T-helper 17 cell (primary cell): ENCODE data around the gene RAB12. TPM values are rescaled to one million over a fixed set of nuclear protein-coding genes. Genes with fewer than 3 reads are reported as not detected.
"Not testable (repeated sequence)": the region's sequence is repeated elsewhere in the genome, so short reads cannot be mapped to it uniquely, and the experiment has no call there.

Experiments
- ATAC-seq: fragments of 150-1000 bp; cut with Tn5 transposase; 2 replicates; pipeline ENCODE4 v1.10.0; 2021; ENCODE audit warnings: mild to moderate bottlenecking, moderate library complexity
- DNase-seq, 3 donors: peaks; one replicate each; pipeline versions ENCODE4 v3.0.0 to v3.0.0-alpha.2; 2020 to 2021
- H3K9me3 ChIP-seq: one replicate; pipeline ENCODE4 v1.7.0; 2013; ENCODE audit warnings: low read length, mild to moderate bottlenecking; ENCODE audit not compliant: control insufficient read depth, poor library complexity, severe bottlenecking
- H3K27ac Mint-ChIP-seq: one replicate; pipeline ENCODE4 v1.8.0; 2022; ENCODE audit warnings: mild to moderate bottlenecking, moderate library complexity, mixed read lengths
- H3K27me3 Mint-ChIP-seq: one replicate; pipeline ENCODE4 v1.8.0; 2022; ENCODE audit warnings: mixed read lengths
- H3K36me3 Mint-ChIP-seq: one replicate; pipeline ENCODE4 v1.8.0; 2022; ENCODE audit warnings: low read depth, mixed read lengths
- H3K4me1 Mint-ChIP-seq: one replicate; pipeline ENCODE4 v1.8.0; 2022; ENCODE audit warnings: mild to moderate bottlenecking, mixed read lengths
- H3K4me3 Mint-ChIP-seq: one replicate; pipeline ENCODE4 v1.8.0; 2022; ENCODE audit warnings: mild to moderate bottlenecking, moderate library complexity, mixed read lengths
- total RNA-seq, 4 donors: library from RNA in 2 of 4; stranded (reverse) in 2 of 4; gene quantifications; one replicate each; pipeline ENCODE4 v1.2.3 and lab custom pipeline; 2022 to 2026

The RAB12 gene
- total RNA-seq, 2 donors from 2014 or later: 15.8 to 16.5 TPM

GRCh38 chr18:8619835-8620577 lies 10.8 kb downstream of the RAB12 start:
- no peak overlapping the region for H3K27ac Mint-ChIP-seq
- H3K4me1 Mint-ChIP-seq: peaks cover 38% of the 10 kb centered on the region
- no peak for DNase-seq
- no peaks in the 10 kb centered on the region for H3K9me3 ChIP-seq
- no peak overlapping the region for H3K4me3 Mint-ChIP-seq
- H3K36me3 Mint-ChIP-seq: peaks cover 2% of the 10 kb centered on the region
- no peak for ATAC-seq
- H3K27me3 Mint-ChIP-seq: no peaks in the 10 kb centered on the region

- DNase-seq (no peak), ATAC-seq (peak; percentile 37)
- H3K4me1 Mint-ChIP-seq: peaks cover 36% of the 10 kb centered on the region
- peaks cover 5% of the 10 kb centered on the region for H3K36me3 Mint-ChIP-seq
- no peaks in the 10 kb centered on the region for H3K9me3 ChIP-seq
- no peak overlapping the region for H3K4me3 Mint-ChIP-seq
- H3K27me3 Mint-ChIP-seq: no peaks in the 10 kb centered on the region
- H3K27ac Mint-ChIP-seq: no peak overlapping the region
These were observed 11.6 kb downstream of the RAB12 start for GRCh38 chr18:8620845-8621244.

- not testable (repeated sequence) for H3K27me3 Mint-ChIP-seq, DNase-seq, H3K4me3 Mint-ChIP-seq, H3K36me3 Mint-ChIP-seq, ATAC-seq, H3K9me3 ChIP-seq, H3K27ac Mint-ChIP-seq
- peaks cover 33% of the 10 kb centered on the region for H3K4me1 Mint-ChIP-seq
These were observed 13.4 kb downstream of the RAB12 start for GRCh38 chr18:8622625-8623024.

- peaks cover 28% of the 10 kb centered on the region for H3K4me1 Mint-ChIP-seq
These were observed 14.4 kb downstream of the RAB12 start for GRCh38 chr18:8623549-8624106.

GRCh38 chr18:8625461-8626092 lies 16.3 kb downstream of the RAB12 start:
- DNase-seq: no peak
- H3K9me3 ChIP-seq: no peaks in the 10 kb centered on the region
- Mint-ChIP-seq H3K4me1 (peaks cover 18% of the 10 kb centered on the region), H3K4me3 (no peak overlapping the region), H3K27ac (no peak overlapping the region), H3K27me3 (no peaks in the 10 kb centered on the region), H3K36me3 (peaks cover 7% of the 10 kb centered on the region)
- ATAC-seq: no peak

More at GRCh38 chr18:8623549-8624106, 14.4 kb downstream of the RAB12 start:
- Mint-ChIP-seq H3K27ac (no peak overlapping the region), H3K36me3 (peaks cover 7% of the 10 kb centered on the region), H3K4me3 (peak overlapping the region; percentile 31), H3K27me3 (no peaks in the 10 kb centered on the region)
- no peak for DNase-seq
- ATAC-seq: peak; percentile 32
- no peaks in the 10 kb centered on the region for H3K9me3 ChIP-seq

GRCh38 chr18:8626414-8627106 lies 17.3 kb downstream of the RAB12 start:
- no peaks in the 10 kb centered on the region for H3K27me3 Mint-ChIP-seq
- peaks cover 15% of the 10 kb centered on the region for H3K4me1 Mint-ChIP-seq
- H3K4me3 Mint-ChIP-seq: no peak overlapping the region
- H3K9me3 ChIP-seq: no peaks in the 10 kb centered on the region
- H3K36me3 Mint-ChIP-seq: peaks cover 7% of the 10 kb centered on the region
- ATAC-seq (no peak), DNase-seq (no peak)
- H3K27ac Mint-ChIP-seq: no peak overlapping the region

GRCh38 chr18:8627107-8627472 lies 17.9 kb downstream of the RAB12 start:
- Mint-ChIP-seq H3K36me3 (peaks cover 7% of the 10 kb centered on the region), H3K27me3 (no peaks in the 10 kb centered on the region), H3K27ac (no peak overlapping the region), H3K4me3 (no peak overlapping the region), H3K4me1 (peaks cover 15% of the 10 kb centered on the region)
- DNase-seq: no peak
- no peak for ATAC-seq
- no peaks in the 10 kb centered on the region for H3K9me3 ChIP-seq

GRCh38 chr18:8627540-8627939 lies 18.3 kb downstream of the RAB12 start:
- H3K4me3 Mint-ChIP-seq: no peak overlapping the region
- DNase-seq (no peak), ATAC-seq (no peak)
- H3K36me3 Mint-ChIP-seq: peaks cover 7% of the 10 kb centered on the region
- no peak overlapping the region for H3K27ac Mint-ChIP-seq
- H3K4me1 Mint-ChIP-seq: peaks cover 15% of the 10 kb centered on the region
- H3K9me3 ChIP-seq: no peaks in the 10 kb centered on the region
- no peaks in the 10 kb centered on the region for H3K27me3 Mint-ChIP-seq

GRCh38 chr18:8629602-8630001 lies 20.4 kb downstream of the RAB12 start:
- Mint-ChIP-seq H3K27me3 (no peaks in the 10 kb centered on the region), H3K27ac (no peak overlapping the region), H3K36me3 (peaks cover 7% of the 10 kb centered on the region), H3K4me3 (no peak overlapping the region), H3K4me1 (peaks cover 6% of the 10 kb centered on the region)
- DNase-seq (no peak), ATAC-seq (no peak)
- no peaks in the 10 kb centered on the region for H3K9me3 ChIP-seq

GRCh38 chr18:8630546-8630945 lies 21.3 kb downstream of the RAB12 start:
- ATAC-seq (no peak), DNase-seq (no peak)
- no peaks in the 10 kb centered on the region for H3K27me3 Mint-ChIP-seq
- H3K4me1 Mint-ChIP-seq: peaks cover 2% of the 10 kb centered on the region
- no peak overlapping the region for H3K27ac Mint-ChIP-seq
- no peak overlapping the region for H3K4me3 Mint-ChIP-seq
- H3K36me3 Mint-ChIP-seq: peaks cover 7% of the 10 kb centered on the region
- H3K9me3 ChIP-seq: no peaks in the 10 kb centered on the region

GRCh38 chr18:8631265-8631664 lies 22.0 kb downstream of the RAB12 start:
- Mint-ChIP-seq H3K27ac (no peak overlapping the region), H3K27me3 (no peaks in the 10 kb centered on the region), H3K4me3 (no peak overlapping the region), H3K4me1 (peaks cover 2% of the 10 kb centered on the region), H3K36me3 (peaks cover 2% of the 10 kb centered on the region)
- DNase-seq (no peak), ATAC-seq (no peak)
- no peaks in the 10 kb centered on the region for H3K9me3 ChIP-seq

GRCh38 chr18:8632386-8632785 lies 23.1 kb downstream of the RAB12 start:
- H3K9me3 ChIP-seq: no peaks in the 10 kb centered on the region
- Mint-ChIP-seq H3K36me3 (peaks cover 2% of the 10 kb centered on the region), H3K27me3 (no peaks in the 10 kb centered on the region), H3K4me1 (peaks cover 2% of the 10 kb centered on the region), H3K27ac (no peak overlapping the region), H3K4me3 (no peak overlapping the region)
- DNase-seq: no peak
- ATAC-seq: no peak

- DNase-seq: no peak
These were observed 25.3 kb downstream of the RAB12 start for GRCh38 chr18:8634508-8634907.

More at GRCh38 chr18:8634508-8634907, 25.3 kb downstream of the RAB12 start:
- Mint-ChIP-seq H3K27ac (peak overlapping the region; percentile 60), H3K27me3 (no peaks in the 10 kb centered on the region), H3K4me3 (no peak overlapping the region), H3K4me1 (peaks cover 2% of the 10 kb centered on the region), H3K36me3 (peaks cover 2% of the 10 kb centered on the region)
- ATAC-seq: no peak
- H3K9me3 ChIP-seq: no peaks in the 10 kb centered on the region
